COLO668 (cell line): ENCODE measurements around the gene HYOU1.
"Not testable (repeated sequence)": the region's sequence is repeated elsewhere in the genome, so short reads cannot be mapped to it uniquely, and the experiment has no call there.

Experiments
- DNase-seq: peaks from one replicate; lab custom pipeline; 2025; ENCODE audit not compliant: unreplicated experiment; lab: John Stamatoyannopoulos, UW

The HYOU1 gene

GRCh38 chr11:119085437-119085847 is 28.4 kb upstream of the HYOU1 start:
- peak; percentile 36 for DNase-seq

- DNase-seq: peak; percentile 88
These were observed 27.8 kb upstream of the HYOU1 start, which contains the start of gene HMBS for GRCh38 chr11:119084663-119085436. HMBS (plus strand) TSS chr11:119084881; CDS start chr11:119085034, 153 bp downstream.

GRCh38 chr11:119081682-119082260 is 24.8 kb upstream of the HYOU1 start:
- DNase-seq: no peak

GRCh38 chr11:119078675-119079420 is 21.8 kb upstream of the HYOU1 start:
- no peak for DNase-seq

- DNase-seq: no peak
These were observed 20.8 kb upstream of the HYOU1 start for GRCh38 chr11:119077839-119078238.

- DNase-seq: peak; percentile 95
These were observed 10.6 kb upstream of the HYOU1 start, which contains the start of gene VPS11 for GRCh38 chr11:119067371-119068222. VPS11 (plus strand) TSS chr11:119067818; CDS start chr11:119067824, 6 bp downstream.

- DNase-seq: peak; percentile 12
These were observed 8.4 kb upstream of the HYOU1 start for GRCh38 chr11:119065369-119065768.

GRCh38 chr11:119062779-119063178 is 5.8 kb upstream of the HYOU1 start:
- DNase-seq: no peak

GRCh38 chr11:119061256-119061655 is 4.3 kb upstream of the HYOU1 start:
- DNase-seq: no peak

GRCh38 chr11:119059128-119059527 is 2.1 kb upstream of the HYOU1 start:
- DNase-seq: not testable (repeated sequence)

- DNase-seq: peak; percentile 61
These were observed 495 bp downstream of the HYOU1 start for GRCh38 chr11:119056421-119056999.

- DNase-seq: peak; percentile 17
These were observed 1.1 kb downstream of the HYOU1 start for GRCh38 chr11:119055901-119056300.

GRCh38 chr11:119054418-119054817 is 2.6 kb downstream of the HYOU1 start:
- DNase-seq: no peak

- DNase-seq: no peak
These were observed 4.7 kb downstream of the HYOU1 start for GRCh38 chr11:119052163-119052814.

- no peak for DNase-seq
These were observed 5.4 kb downstream of the HYOU1 start for GRCh38 chr11:119051440-119052162.

GRCh38 chr11:119049081-119049480 is 7.9 kb downstream of the HYOU1 start:
- no peak for DNase-seq

GRCh38 chr11:119048644-119049043 is 8.4 kb downstream of the HYOU1 start:
- DNase-seq: no peak

- no peak for DNase-seq
These were observed 9.8 kb downstream of the HYOU1 start for GRCh38 chr11:119047205-119047604.

GRCh38 chr11:119046489-119046888 is 10.5 kb downstream of the HYOU1 start:
- DNase-seq: no peak
